H9 (cell line): ENCODE data around the gene MRPL14. TPM values are rescaled to one million over a fixed set of nuclear protein-coding genes. Genes with fewer than 3 reads are reported as not detected.

Source experiments
- DNase-seq: peaks from one replicate; pipeline ENCODE4 v3.0.0-alpha.2; 2017
- H2AFZ ChIP-seq: one replicate; pipeline ENCODE4 v1.6.1; 2013; ENCODE audit warnings: mild to moderate bottlenecking, low read length, control low read depth, moderate library complexity
- H2AK5ac ChIP-seq: 2 replicates; pipeline ENCODE4 v1.6.1; 2013; ENCODE audit warnings: low read length, control low read depth, mixed read lengths; ENCODE audit not compliant: insufficient read length
- H2BK120ac ChIP-seq: one replicate; pipeline ENCODE4 v1.6.1; 2013; ENCODE audit warnings: low read depth, mild to moderate bottlenecking, low read length, control low read depth, inconsistent platforms; ENCODE audit not compliant: poor library complexity, severe bottlenecking
- H2BK12ac ChIP-seq: 2 replicates; pipeline ENCODE4 v1.6.1; 2013; ENCODE audit warnings: low read length, control low read depth, mixed read lengths, low read depth; ENCODE audit not compliant: insufficient read length
- H2BK15ac ChIP-seq: 2 replicates; pipeline ENCODE4 v1.6.1; 2013; ENCODE audit warnings: low read depth, low read length, control low read depth
- H2BK20ac ChIP-seq: one replicate; pipeline ENCODE4 v1.6.1; 2013; ENCODE audit warnings: low read depth, mild to moderate bottlenecking, low read length, control low read depth, inconsistent platforms; ENCODE audit not compliant: poor library complexity, severe bottlenecking
- H2BK5ac ChIP-seq: 2 replicates; pipeline ENCODE4 v1.6.1; 2013; ENCODE audit warnings: low read length, control low read depth, mixed read lengths; ENCODE audit not compliant: insufficient read length
- H3K14ac ChIP-seq: 2 replicates; pipeline ENCODE4 v1.6.1; 2013; ENCODE audit warnings: low read length, control low read depth; ENCODE audit not compliant: insufficient read depth
- H3K18ac ChIP-seq: 2 replicates; pipeline ENCODE4 v1.6.1; 2013; ENCODE audit warnings: low read depth, mild to moderate bottlenecking, mixed read lengths, low read length, control low read depth; ENCODE audit not compliant: insufficient read length
- H3K23ac ChIP-seq: 2 replicates; pipeline ENCODE4 v1.6.1; 2013; ENCODE audit warnings: low read length, control low read depth, mixed read lengths, low read depth; ENCODE audit not compliant: insufficient read length
- H3K23me2 ChIP-seq: 2 replicates; pipeline ENCODE4 v1.6.1; 2013; ENCODE audit warnings: low read depth, mild to moderate bottlenecking, mixed read lengths, low read length, control low read depth; ENCODE audit not compliant: insufficient read length, poor library complexity, severe bottlenecking
- H3K27ac ChIP-seq: 2 replicates; pipeline ENCODE4 v1.5.1; 2013; ENCODE audit warnings: low read length, control low read depth, mixed read lengths, low read depth; ENCODE audit not compliant: insufficient read length
- H3K27me3 ChIP-seq: 2 replicates; pipeline ENCODE4 v1.6.1; 2013; ENCODE audit warnings: low read length, control low read depth, inconsistent platforms; ENCODE audit not compliant: insufficient read depth
- H3K4ac ChIP-seq: 2 replicates; pipeline ENCODE4 v1.6.1; 2013; ENCODE audit warnings: low read depth, mild to moderate bottlenecking, control low read depth, inconsistent platforms, low read length, moderate library complexity
- H3K4me1 ChIP-seq: 2 replicates; pipeline ENCODE4 v1.6.1; 2013; ENCODE audit warnings: low read length, control low read depth, inconsistent platforms; ENCODE audit not compliant: insufficient read depth
- H3K4me2 ChIP-seq: 2 replicates; pipeline ENCODE4 v1.6.1; 2013; ENCODE audit warnings: low read length, control low read depth, mixed read lengths; ENCODE audit not compliant: insufficient read length, insufficient read depth
- H3K56ac ChIP-seq: 2 replicates; pipeline ENCODE4 v1.6.1; 2013; ENCODE audit warnings: low read depth, mild to moderate bottlenecking, mixed read lengths, low read length, control low read depth; ENCODE audit not compliant: insufficient read length
- H3K79me1 ChIP-seq: 2 replicates; pipeline ENCODE4 v1.6.1; 2013; ENCODE audit warnings: low read depth, mild to moderate bottlenecking, moderate library complexity, low read length, control low read depth, inconsistent platforms; ENCODE audit not compliant: insufficient read depth, poor library complexity, severe bottlenecking
- H3K79me2 ChIP-seq: 2 replicates; pipeline ENCODE4 v1.6.1; 2013; ENCODE audit warnings: low read length, control low read depth, inconsistent platforms; ENCODE audit not compliant: insufficient read depth
- H3K9ac ChIP-seq: 2 replicates; pipeline ENCODE4 v1.6.1; 2013; ENCODE audit warnings: low read length, control low read depth, mixed read lengths; ENCODE audit not compliant: insufficient read length; ENCODE audit errors: extremely low read depth
- H3K9me3 ChIP-seq: one replicate; pipeline ENCODE4 v1.6.1; 2013; ENCODE audit warnings: low read depth, low read length, inconsistent platforms; ENCODE audit not compliant: control insufficient read depth
- H3T11ph ChIP-seq: one replicate; pipeline ENCODE4 v1.6.1; 2013; ENCODE audit warnings: mild to moderate bottlenecking, low read length, control low read depth, inconsistent platforms
- H4K20me1 ChIP-seq: one replicate; pipeline ENCODE4 v1.6.1; 2013; ENCODE audit not compliant: control insufficient read depth, insufficient read length, insufficient read depth
- H4K5ac ChIP-seq: 2 replicates; pipeline ENCODE4 v1.6.1; 2013; ENCODE audit warnings: low read depth, mild to moderate bottlenecking, mixed read lengths, low read length, control low read depth; ENCODE audit not compliant: insufficient read length
- H4K8ac ChIP-seq: replicated peaks from 2 replicates; pipeline ENCODE4 v1.6.1; 2013; ENCODE audit warnings: low read length, control low read depth, mixed read lengths, low read depth; ENCODE audit not compliant: insufficient read length
- H4K91ac ChIP-seq: 2 replicates; pipeline ENCODE4 v1.6.1; 2013; ENCODE audit warnings: low read depth, mild to moderate bottlenecking, moderate library complexity, mixed read lengths, low read length, control low read depth; ENCODE audit not compliant: insufficient read length
- H3K27ac Mint-ChIP-seq, 3 experiments: 2 replicates in 2 of 3; 3 replicates in 1 of 3; pipeline ENCODE4 v1.8.0; 2020 to 2021; ENCODE audit warnings: mixed read lengths in 3 of 3, mild to moderate bottlenecking in 1 of 3, moderate library complexity in 1 of 3
- H3K27me3 Mint-ChIP-seq: 2 replicates; pipeline ENCODE4 v1.8.0; 2021; ENCODE audit warnings: low read depth, mild to moderate bottlenecking, moderate library complexity, mixed read lengths
- H3K36me3 Mint-ChIP-seq, 3 experiments: 2 replicates in 2 of 3; 3 replicates in 1 of 3; pipeline ENCODE4 v1.8.0; 2020 to 2021; ENCODE audit warnings: low read depth in 3 of 3, mixed read lengths in 3 of 3; ENCODE audit not compliant: insufficient read depth in 1 of 3
- H3K4me1 Mint-ChIP-seq, 2 experiments: 2 replicates each; pipeline ENCODE4 v1.8.0; 2020; ENCODE audit warnings: mixed read lengths in 2 of 2
- H3K4me3 Mint-ChIP-seq, 2 experiments: 2 replicates in 1 of 2; 3 replicates in 1 of 2; pipeline ENCODE4 v1.8.0; 2020 to 2021; ENCODE audit warnings: mild to moderate bottlenecking in 2 of 2, mixed read lengths in 2 of 2, moderate library complexity in 1 of 2
- H3K9me3 Mint-ChIP-seq, 2 experiments: 2 replicates in 1 of 2; 3 replicates in 1 of 2; pipeline ENCODE4 v1.8.0; 2020; ENCODE audit warnings: mild to moderate bottlenecking in 2 of 2, mixed read lengths in 2 of 2, moderate library complexity in 1 of 2
- WGBS: extraction: QIAGEN DNeasy Blood & Tissue Kit; methylation state at CpG from one replicate; pipeline ENCODE4 v1.1.7; 2013; ENCODE audit warnings: missing lambda C conversion rate, low lambda C conversion rate, mixed read lengths; ENCODE audit not compliant: insufficient read length; ENCODE audit errors: extremely low coverage; 5-methylcytosine and 5-hydroxymethylcytosine counted together
- total RNA-seq: library from RNA; stranded (reverse); gene quantifications from 2 replicates; pipeline ENCODE4 v1.2.1, GENCODE V29; 2021
- TF ChIP-seq, protein P1 (sequence below): fragments of 200-600 bp; sonication (generic); conservative IDR thresholded peaks from 3 replicates; pipeline ENCODE4 v1.8.0; 2021; ENCODE audit warnings: antibody characterized with exemption, mild to moderate bottlenecking

MRPL14 gene
- total RNA-seq, 1 experiment from 2014 or later: 80.1 TPM

DNA sequence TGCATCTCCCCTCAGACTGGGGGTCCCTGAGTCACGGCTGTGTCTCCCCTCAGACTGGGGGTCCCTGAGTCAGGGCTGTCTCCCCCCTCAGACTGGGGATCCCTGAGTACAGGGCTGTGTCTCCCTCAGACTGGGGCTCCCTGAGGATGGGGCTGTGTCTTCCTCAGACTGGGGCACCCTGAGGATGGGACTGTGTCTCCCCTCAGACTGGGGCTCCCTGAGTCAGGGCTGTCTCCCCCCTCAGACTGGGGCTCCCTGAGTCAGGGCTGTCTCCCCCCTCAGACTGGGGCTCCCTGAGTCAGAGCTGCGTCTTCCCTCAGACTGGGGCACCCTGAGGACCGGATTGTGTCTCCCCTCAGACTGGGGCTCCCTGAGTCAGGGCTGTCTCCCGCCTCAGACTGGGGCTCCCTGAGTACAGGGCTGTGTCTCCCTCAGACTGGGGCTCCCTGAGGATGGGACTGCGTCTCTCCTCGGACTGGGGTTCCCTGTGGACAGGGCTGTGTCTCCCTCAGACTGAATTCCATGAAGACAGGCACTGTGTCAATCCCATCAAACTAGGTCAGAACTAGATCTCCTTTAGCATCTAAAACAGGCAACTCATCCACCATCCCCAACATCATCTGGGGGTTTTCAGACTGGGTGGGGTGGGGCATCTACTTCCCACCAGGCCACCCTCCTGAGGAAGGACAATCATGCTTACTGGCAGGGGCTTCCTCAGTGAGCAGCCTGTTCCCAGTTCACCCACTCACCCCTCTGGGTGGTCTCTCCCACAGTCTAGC lies 60.7 kb downstream of the MRPL14 start:
- no peak overlapping the region for H2BK20ac ChIP-seq
- no peak overlapping the region for H3K23ac ChIP-seq
- no peak overlapping the region for H3K27ac Mint-ChIP-seq
- TF ChIP-seq, protein P1, sequence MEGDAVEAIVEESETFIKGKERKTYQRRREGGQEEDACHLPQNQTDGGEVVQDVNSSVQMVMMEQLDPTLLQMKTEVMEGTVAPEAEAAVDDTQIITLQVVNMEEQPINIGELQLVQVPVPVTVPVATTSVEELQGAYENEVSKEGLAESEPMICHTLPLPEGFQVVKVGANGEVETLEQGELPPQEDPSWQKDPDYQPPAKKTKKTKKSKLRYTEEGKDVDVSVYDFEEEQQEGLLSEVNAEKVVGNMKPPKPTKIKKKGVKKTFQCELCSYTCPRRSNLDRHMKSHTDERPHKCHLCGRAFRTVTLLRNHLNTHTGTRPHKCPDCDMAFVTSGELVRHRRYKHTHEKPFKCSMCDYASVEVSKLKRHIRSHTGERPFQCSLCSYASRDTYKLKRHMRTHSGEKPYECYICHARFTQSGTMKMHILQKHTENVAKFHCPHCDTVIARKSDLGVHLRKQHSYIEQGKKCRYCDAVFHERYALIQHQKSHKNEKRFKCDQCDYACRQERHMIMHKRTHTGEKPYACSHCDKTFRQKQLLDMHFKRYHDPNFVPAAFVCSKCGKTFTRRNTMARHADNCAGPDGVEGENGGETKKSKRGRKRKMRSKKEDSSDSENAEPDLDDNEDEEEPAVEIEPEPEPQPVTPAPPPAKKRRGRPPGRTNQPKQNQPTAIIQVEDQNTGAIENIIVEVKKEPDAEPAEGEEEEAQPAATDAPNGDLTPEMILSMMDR: no peak
- H3K4ac ChIP-seq: no peak overlapping the region
- no peak overlapping the region for H2BK15ac ChIP-seq
- no peak overlapping the region for H3K18ac ChIP-seq
- H3K27me3 Mint-ChIP-seq: peaks cover 14% of the 10 kb centered on the region
- WGBS: no CpG with 5 or more reads among the region's 6 CpGs
- H3K14ac ChIP-seq: no peak overlapping the region
- H3K4me1 Mint-ChIP-seq: peaks cover 28 to 29% of the 10 kb centered on the region in 2 experiments
- no peak overlapping the region for H3K4me3 Mint-ChIP-seq
- no peak overlapping the region for H4K5ac ChIP-seq
- no peaks in the 10 kb centered on the region for H3K79me2 ChIP-seq
- H2BK12ac ChIP-seq: no peak overlapping the region
- H3K56ac ChIP-seq: no peak overlapping the region
- no peaks in the 10 kb centered on the region for H3K36me3 Mint-ChIP-seq
- H3K4me2 ChIP-seq: no peak overlapping the region
- no peaks in the 10 kb centered on the region for H3K23me2 ChIP-seq
- no peak overlapping the region for H2AK5ac ChIP-seq
- no peaks in the 10 kb centered on the region for H3K27me3 ChIP-seq
- H3K4me1 ChIP-seq: peaks cover 2% of the 10 kb centered on the region; the same call in 1 of the 2 replicates
- no peak overlapping the region for H2BK120ac ChIP-seq
- H2AFZ ChIP-seq: no peak overlapping the region
- H4K20me1 ChIP-seq: no peaks in the 10 kb centered on the region
- no peak overlapping the region for H2BK5ac ChIP-seq
- no peaks in the 10 kb centered on the region for H3K9me3 Mint-ChIP-seq
- no peak for DNase-seq
- no peaks in the 10 kb centered on the region for H3K79me1 ChIP-seq
- H3K27ac ChIP-seq: no peak overlapping the region
- H3K9me3 ChIP-seq: no peaks in the 10 kb centered on the region
- H3K9ac ChIP-seq: no peak overlapping the region
- H4K91ac ChIP-seq: no peak overlapping the region
- H4K8ac ChIP-seq: no peak overlapping the region
- no peak overlapping the region for H3T11ph ChIP-seq
